ENCODE measurements around the gene LCT.

GRCh38 chr2:135796606-135797005, 40.4 kb downstream of the LCT start:
- TF ChIP-seq, protein P1, sequence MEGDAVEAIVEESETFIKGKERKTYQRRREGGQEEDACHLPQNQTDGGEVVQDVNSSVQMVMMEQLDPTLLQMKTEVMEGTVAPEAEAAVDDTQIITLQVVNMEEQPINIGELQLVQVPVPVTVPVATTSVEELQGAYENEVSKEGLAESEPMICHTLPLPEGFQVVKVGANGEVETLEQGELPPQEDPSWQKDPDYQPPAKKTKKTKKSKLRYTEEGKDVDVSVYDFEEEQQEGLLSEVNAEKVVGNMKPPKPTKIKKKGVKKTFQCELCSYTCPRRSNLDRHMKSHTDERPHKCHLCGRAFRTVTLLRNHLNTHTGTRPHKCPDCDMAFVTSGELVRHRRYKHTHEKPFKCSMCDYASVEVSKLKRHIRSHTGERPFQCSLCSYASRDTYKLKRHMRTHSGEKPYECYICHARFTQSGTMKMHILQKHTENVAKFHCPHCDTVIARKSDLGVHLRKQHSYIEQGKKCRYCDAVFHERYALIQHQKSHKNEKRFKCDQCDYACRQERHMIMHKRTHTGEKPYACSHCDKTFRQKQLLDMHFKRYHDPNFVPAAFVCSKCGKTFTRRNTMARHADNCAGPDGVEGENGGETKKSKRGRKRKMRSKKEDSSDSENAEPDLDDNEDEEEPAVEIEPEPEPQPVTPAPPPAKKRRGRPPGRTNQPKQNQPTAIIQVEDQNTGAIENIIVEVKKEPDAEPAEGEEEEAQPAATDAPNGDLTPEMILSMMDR (conservative IDR thresholded peaks at IDR 0.05; ENCODE audit: low read depth in 2 of 2): no peak
- TF ChIP-seq EZH2 (IDR thresholded peaks at IDR 0.05; ENCODE audit: low read depth, unreplicated experiment) (no peak), JUNB (IDR thresholded peaks at IDR 0.05; ENCODE audit: unreplicated experiment) (no peak)

Data from GM23338 (cell line).